ENCODE data around the gene THNSL1. TPM values are rescaled to one million over a fixed set of nuclear protein-coding genes. Genes with fewer than 3 reads are reported as not detected.

THNSL1 gene
- total and polyA plus RNA-seq, 2 of the 8 experiments (the other 6 are each of a cell fraction or from before 2014, with no cell fraction given): 1.4 to 3.1 TPM

DNA sequence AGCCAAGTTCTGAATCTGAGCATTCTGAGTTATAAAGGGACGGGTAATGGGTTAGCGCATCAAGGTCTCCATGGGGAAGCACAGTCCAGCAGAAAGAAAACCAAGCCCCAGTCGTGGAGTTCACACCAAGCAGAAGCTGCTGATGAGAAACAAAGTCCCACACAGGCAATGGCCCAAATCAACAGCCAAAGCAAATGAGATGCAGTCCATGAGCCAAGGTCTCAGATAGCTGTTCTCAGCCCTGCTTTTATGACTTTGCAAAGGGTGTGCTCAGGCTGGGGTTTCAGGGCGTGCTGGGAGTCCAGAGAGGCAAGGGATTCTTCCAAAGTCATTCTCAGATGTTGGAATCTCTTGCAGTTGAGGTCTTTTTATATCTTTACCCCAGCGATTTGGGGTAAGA lies 32.0 kb downstream of the THNSL1 start (continued):
- TF ChIP-seq, protein P1, sequence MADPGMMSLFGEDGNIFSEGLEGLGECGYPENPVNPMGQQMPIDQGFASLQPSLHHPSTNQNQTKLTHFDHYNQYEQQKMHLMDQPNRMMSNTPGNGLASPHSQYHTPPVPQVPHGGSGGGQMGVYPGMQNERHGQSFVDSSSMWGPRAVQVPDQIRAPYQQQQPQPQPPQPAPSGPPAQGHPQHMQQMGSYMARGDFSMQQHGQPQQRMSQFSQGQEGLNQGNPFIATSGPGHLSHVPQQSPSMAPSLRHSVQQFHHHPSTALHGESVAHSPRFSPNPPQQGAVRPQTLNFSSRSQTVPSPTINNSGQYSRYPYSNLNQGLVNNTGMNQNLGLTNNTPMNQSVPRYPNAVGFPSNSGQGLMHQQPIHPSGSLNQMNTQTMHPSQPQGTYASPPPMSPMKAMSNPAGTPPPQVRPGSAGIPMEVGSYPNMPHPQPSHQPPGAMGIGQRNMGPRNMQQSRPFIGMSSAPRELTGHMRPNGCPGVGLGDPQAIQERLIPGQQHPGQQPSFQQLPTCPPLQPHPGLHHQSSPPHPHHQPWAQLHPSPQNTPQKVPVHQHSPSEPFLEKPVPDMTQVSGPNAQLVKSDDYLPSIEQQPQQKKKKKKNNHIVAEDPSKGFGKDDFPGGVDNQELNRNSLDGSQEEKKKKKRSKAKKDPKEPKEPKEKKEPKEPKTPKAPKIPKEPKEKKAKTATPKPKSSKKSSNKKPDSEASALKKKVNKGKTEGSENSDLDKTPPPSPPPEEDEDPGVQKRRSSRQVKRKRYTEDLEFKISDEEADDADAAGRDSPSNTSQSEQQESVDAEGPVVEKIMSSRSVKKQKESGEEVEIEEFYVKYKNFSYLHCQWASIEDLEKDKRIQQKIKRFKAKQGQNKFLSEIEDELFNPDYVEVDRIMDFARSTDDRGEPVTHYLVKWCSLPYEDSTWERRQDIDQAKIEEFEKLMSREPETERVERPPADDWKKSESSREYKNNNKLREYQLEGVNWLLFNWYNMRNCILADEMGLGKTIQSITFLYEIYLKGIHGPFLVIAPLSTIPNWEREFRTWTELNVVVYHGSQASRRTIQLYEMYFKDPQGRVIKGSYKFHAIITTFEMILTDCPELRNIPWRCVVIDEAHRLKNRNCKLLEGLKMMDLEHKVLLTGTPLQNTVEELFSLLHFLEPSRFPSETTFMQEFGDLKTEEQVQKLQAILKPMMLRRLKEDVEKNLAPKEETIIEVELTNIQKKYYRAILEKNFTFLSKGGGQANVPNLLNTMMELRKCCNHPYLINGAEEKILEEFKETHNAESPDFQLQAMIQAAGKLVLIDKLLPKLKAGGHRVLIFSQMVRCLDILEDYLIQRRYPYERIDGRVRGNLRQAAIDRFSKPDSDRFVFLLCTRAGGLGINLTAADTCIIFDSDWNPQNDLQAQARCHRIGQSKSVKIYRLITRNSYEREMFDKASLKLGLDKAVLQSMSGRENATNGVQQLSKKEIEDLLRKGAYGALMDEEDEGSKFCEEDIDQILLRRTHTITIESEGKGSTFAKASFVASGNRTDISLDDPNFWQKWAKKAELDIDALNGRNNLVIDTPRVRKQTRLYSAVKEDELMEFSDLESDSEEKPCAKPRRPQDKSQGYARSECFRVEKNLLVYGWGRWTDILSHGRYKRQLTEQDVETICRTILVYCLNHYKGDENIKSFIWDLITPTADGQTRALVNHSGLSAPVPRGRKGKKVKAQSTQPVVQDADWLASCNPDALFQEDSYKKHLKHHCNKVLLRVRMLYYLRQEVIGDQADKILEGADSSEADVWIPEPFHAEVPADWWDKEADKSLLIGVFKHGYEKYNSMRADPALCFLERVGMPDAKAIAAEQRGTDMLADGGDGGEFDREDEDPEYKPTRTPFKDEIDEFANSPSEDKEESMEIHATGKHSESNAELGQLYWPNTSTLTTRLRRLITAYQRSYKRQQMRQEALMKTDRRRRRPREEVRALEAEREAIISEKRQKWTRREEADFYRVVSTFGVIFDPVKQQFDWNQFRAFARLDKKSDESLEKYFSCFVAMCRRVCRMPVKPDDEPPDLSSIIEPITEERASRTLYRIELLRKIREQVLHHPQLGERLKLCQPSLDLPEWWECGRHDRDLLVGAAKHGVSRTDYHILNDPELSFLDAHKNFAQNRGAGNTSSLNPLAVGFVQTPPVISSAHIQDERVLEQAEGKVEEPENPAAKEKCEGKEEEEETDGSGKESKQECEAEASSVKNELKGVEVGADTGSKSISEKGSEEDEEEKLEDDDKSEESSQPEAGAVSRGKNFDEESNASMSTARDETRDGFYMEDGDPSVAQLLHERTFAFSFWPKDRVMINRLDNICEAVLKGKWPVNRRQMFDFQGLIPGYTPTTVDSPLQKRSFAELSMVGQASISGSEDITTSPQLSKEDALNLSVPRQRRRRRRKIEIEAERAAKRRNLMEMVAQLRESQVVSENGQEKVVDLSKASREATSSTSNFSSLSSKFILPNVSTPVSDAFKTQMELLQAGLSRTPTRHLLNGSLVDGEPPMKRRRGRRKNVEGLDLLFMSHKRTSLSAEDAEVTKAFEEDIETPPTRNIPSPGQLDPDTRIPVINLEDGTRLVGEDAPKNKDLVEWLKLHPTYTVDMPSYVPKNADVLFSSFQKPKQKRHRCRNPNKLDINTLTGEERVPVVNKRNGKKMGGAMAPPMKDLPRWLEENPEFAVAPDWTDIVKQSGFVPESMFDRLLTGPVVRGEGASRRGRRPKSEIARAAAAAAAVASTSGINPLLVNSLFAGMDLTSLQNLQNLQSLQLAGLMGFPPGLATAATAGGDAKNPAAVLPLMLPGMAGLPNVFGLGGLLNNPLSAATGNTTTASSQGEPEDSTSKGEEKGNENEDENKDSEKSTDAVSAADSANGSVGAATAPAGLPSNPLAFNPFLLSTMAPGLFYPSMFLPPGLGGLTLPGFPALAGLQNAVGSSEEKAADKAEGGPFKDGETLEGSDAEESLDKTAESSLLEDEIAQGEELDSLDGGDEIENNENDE (IDR thresholded peaks at IDR 0.05; ENCODE audit: insufficient replicate concordance, low read length): no peak
- TF ChIP-seq FOSL1 (IDR thresholded peaks at IDR 0.05; ENCODE audit: insufficient read depth, low read depth, low read length) (no peak), RAD21 (IDR thresholded peaks at IDR 0.05 in 1 of 2, conservative IDR thresholded peaks at IDR 0.05 in 1 of 2; ENCODE audit: low read depth in 2 of 2, low read length in 2 of 2) (no peak), CHD1 (IDR thresholded peaks at IDR 0.05; ENCODE audit: low read depth, low read length) (no peak), BRCA1 (IDR thresholded peaks at IDR 0.05; ENCODE audit: low read depth, low read length) (no peak)
- TF ChIP-seq, protein P2, sequence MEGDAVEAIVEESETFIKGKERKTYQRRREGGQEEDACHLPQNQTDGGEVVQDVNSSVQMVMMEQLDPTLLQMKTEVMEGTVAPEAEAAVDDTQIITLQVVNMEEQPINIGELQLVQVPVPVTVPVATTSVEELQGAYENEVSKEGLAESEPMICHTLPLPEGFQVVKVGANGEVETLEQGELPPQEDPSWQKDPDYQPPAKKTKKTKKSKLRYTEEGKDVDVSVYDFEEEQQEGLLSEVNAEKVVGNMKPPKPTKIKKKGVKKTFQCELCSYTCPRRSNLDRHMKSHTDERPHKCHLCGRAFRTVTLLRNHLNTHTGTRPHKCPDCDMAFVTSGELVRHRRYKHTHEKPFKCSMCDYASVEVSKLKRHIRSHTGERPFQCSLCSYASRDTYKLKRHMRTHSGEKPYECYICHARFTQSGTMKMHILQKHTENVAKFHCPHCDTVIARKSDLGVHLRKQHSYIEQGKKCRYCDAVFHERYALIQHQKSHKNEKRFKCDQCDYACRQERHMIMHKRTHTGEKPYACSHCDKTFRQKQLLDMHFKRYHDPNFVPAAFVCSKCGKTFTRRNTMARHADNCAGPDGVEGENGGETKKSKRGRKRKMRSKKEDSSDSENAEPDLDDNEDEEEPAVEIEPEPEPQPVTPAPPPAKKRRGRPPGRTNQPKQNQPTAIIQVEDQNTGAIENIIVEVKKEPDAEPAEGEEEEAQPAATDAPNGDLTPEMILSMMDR (IDR thresholded peaks at IDR 0.05; ENCODE audit: control extremely low read depth in 1 of 3, insufficient read depth in 1 of 3, low read depth in 1 of 3, low read length in 3 of 3): no peak
- TF ChIP-seq, protein P3, sequence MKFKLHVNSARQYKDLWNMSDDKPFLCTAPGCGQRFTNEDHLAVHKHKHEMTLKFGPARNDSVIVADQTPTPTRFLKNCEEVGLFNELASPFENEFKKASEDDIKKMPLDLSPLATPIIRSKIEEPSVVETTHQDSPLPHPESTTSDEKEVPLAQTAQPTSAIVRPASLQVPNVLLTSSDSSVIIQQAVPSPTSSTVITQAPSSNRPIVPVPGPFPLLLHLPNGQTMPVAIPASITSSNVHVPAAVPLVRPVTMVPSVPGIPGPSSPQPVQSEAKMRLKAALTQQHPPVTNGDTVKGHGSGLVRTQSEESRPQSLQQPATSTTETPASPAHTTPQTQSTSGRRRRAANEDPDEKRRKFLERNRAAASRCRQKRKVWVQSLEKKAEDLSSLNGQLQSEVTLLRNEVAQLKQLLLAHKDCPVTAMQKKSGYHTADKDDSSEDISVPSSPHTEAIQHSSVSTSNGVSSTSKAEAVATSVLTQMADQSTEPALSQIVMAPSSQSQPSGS (IDR thresholded peaks at IDR 0.05; ENCODE audit: low read length): no peak
